ENCODE measurements around the gene TASOR.

Gene TASOR

GRCh38 chr3:56673781-56674457 is 9.1 kb downstream of the TASOR start:
- DNase-seq (ENCODE audit: low read depth, low spot score): no peak
- ChIA-PET CTCF (interaction anchor here (2.7 kb wide), 1 partner anchor 315 kb away, joined by 12 read pairs; no protein-coding TSS in a partner anchor), POLR2A (interaction anchor here (0.6 to 1.0 kb wide), 4 partner anchors 8 to 45 kb away, joined by 3 to 7 read pairs (median 4); partner anchors contain the start of gene TASOR)
- H3K4me3 ChIP-seq (ENCODE audit: low read depth, low read length): no peak overlapping the region
- TF ChIP-seq CTCF (IDR thresholded peaks at IDR 0.05; ENCODE audit: insufficient read depth, low read length, missing control alignments): no peak

DNA sequence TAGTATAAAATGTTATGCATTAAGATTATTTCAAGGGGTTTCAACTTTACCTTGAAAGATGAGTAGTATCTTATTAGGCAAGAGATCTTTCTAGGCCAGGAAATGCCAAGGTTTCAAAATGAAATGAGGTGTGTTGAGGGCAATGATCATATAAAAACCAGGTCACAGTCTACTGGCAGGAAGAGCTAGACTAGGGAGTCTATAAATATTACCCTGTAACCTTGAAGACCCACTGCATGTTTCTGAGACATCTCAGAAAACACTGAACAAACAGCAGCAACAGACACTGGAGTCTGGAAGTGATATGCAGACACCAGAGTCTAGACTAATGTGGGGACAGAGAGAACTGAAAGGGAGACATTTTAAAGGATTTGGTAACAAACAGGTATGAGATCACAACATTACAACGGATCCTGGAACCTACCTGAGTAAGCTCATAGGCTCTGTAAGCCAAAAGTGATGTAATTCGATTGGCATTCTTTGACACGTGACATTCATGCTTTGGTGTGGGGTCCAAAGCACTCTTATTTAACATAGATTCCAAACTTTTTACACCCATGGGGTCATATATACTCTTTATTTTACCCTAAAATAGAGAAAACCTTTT is 15.0 kb downstream of the TASOR start:
- no peak for DNase-seq (ENCODE audit: low read depth, low spot score)
- TF ChIP-seq CTCF (IDR thresholded peaks at IDR 0.05; ENCODE audit: insufficient read depth, low read length, missing control alignments): no peak
- H3K4me3 ChIP-seq (ENCODE audit: low read depth, low read length): no peak overlapping the region
- POLR2A ChIA-PET: no interaction called here
- CTCF ChIA-PET: interaction anchor here (1.2 to 1.4 kb wide), 3 partner anchors 9 to 320 kb away, joined by 3 to 5 read pairs (median 3); no protein-coding TSS in a partner anchor

GRCh38 chr3:56664823-56665222 is 18.2 kb downstream of the TASOR start:
- DNase-seq (ENCODE audit: low read depth, low spot score): no peak
- no peak for TF ChIP-seq CTCF (IDR thresholded peaks at IDR 0.05; ENCODE audit: insufficient read depth, low read length, missing control alignments)
- ChIA-PET POLR2A (no interaction called here), CTCF (no interaction called here)
- H3K4me3 ChIP-seq (ENCODE audit: low read depth, low read length): no peak overlapping the region

GRCh38 chr3:56655709-56656108 is 27.4 kb downstream of the TASOR start:
- no peak for TF ChIP-seq CTCF (IDR thresholded peaks at IDR 0.05; ENCODE audit: insufficient read depth, low read length, missing control alignments)
- DNase-seq (ENCODE audit: low read depth, low spot score): no peak
- POLR2A ChIA-PET: no interaction called here
- CTCF ChIA-PET: no interaction called here
- no peak overlapping the region for H3K4me3 ChIP-seq (ENCODE audit: low read depth, low read length)

DNA sequence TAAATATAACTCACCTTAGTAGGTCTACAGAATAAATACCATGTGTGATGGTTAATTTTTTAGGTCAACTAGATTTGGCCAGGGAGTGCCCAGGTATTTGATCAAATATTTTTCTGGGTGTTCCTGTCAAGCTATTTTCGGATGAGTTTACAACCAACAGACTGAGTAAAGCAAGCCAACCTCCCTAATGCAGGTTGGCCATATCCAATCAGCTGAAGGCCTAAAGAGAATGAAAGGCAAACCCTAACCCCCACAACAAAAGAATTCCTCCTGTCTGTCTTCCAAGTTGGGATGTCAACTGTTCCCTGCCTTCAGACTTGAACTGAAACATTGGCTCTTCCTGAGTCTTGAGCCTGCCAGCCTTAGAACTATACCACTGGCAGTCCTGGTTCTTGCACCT is 28.6 kb downstream of the TASOR start:
- no peak for DNase-seq (ENCODE audit: low read depth, low spot score)
- no peak for TF ChIP-seq CTCF (IDR thresholded peaks at IDR 0.05; ENCODE audit: insufficient read depth, low read length, missing control alignments)
- no peak overlapping the region for H3K4me3 ChIP-seq (ENCODE audit: low read depth, low read length)
- CTCF ChIA-PET: interaction anchor here (0.6 kb wide), 1 partner anchor 31 kb away, joined by 3 read pairs; no protein-coding TSS in a partner anchor
- POLR2A ChIA-PET: no interaction called here

- no peak overlapping the region for H3K4me3 ChIP-seq (ENCODE audit: low read depth, low read length)
- ChIA-PET CTCF (no interaction called here), POLR2A (no interaction called here)
- no peak for DNase-seq (ENCODE audit: low read depth, low spot score)
- TF ChIP-seq CTCF (IDR thresholded peaks at IDR 0.05; ENCODE audit: insufficient read depth, low read length, missing control alignments): no peak
Observed at GRCh38 chr3:56645407-56645806, 37.7 kb downstream of the TASOR start.
